GM12878 (cell line): ENCODE data around the gene RASGEF1B. TPM values are rescaled to one million over a fixed set of nuclear protein-coding genes. Genes with fewer than 3 reads are reported as not detected.

Experiments
- ASH2L ChIP-seq: fragments of 300-600, 200-600 bp; sonication (generic); IDR thresholded peaks from 2 replicates; pipeline ENCODE4 v1.6.1; 2017; ENCODE audit warnings: low read depth, mild to moderate bottlenecking, borderline replicate concordance
- CREB1 ChIP-seq: IDR thresholded peaks from 2 replicates; pipeline ENCODE4 v1.6.1; 2012; ENCODE audit warnings: low read depth, mild to moderate bottlenecking, inconsistent platforms
- DPF2 ChIP-seq: fragments of 450-650 bp; IDR thresholded peaks from 2 replicates; pipeline ENCODE4 v1.6.1; 2017; ENCODE audit warnings: mild to moderate bottlenecking
- E2F4 ChIP-seq: IDR thresholded peaks from 2 replicates; pipeline ENCODE4 v1.6.1; 2012; ENCODE audit warnings: low read depth, low read length, improper control_type of control experiment
- EP300 ChIP-seq, 2 experiments: fragments of 150-350 bp in 1 of 2; IDR thresholded peaks; 2 replicates each; pipeline ENCODE4 v1.6.1; 2011 to 2012; ENCODE audit warnings: low read depth in 2 of 2, low read length in 2 of 2, borderline replicate concordance in 1 of 2, improper control_type of control experiment in 1 of 2, inconsistent platforms in 1 of 2; ENCODE audit not compliant: control insufficient read depth in 1 of 2
- FOXK2 ChIP-seq: fragments of 450-650 bp; IDR thresholded peaks from 2 replicates; pipeline ENCODE4 v1.6.1; 2017; ENCODE audit warnings: mild to moderate bottlenecking, moderate library complexity
- IKZF2 ChIP-seq, 2 experiments: fragments of 450-650 bp; IDR thresholded peaks; 2 replicates each; pipeline ENCODE4 v1.6.1; 2017; ENCODE audit warnings: mild to moderate bottlenecking in 2 of 2, moderate library complexity in 2 of 2
- JUND ChIP-seq: IDR thresholded peaks from 2 replicates; pipeline ENCODE4 v1.6.1; 2012; ENCODE audit warnings: low read depth, mild to moderate bottlenecking, low read length, improper control_type of control experiment, moderate library complexity
- LARP7 ChIP-seq: fragments of 450-650 bp; IDR thresholded peaks from 2 replicates; pipeline ENCODE4 v1.6.1; 2017; ENCODE audit warnings: mild to moderate bottlenecking
- MXI1 ChIP-seq: fragments of 150-350 bp; IDR thresholded peaks from 2 replicates; pipeline ENCODE4 v1.6.1; 2011; ENCODE audit warnings: low read depth, mild to moderate bottlenecking, inconsistent platforms, low read length, improper control_type of control experiment
- NFYB ChIP-seq: IDR thresholded peaks from 2 replicates; pipeline ENCODE4 v1.6.1; 2011; ENCODE audit warnings: low read depth, mild to moderate bottlenecking, low read length, improper control_type of control experiment, moderate library complexity; ENCODE audit not compliant: insufficient read depth
- PAX5 ChIP-seq: IDR thresholded peaks from 2 replicates; pipeline ENCODE4 v1.6.1; 2011; ENCODE audit warnings: low read depth, low read length, borderline replicate concordance
- POLR2AphosphoS5 ChIP-seq: IDR thresholded peaks from 2 replicates; pipeline ENCODE4 v1.6.1; 2011; ENCODE audit warnings: mild to moderate bottlenecking, low read length, inconsistent platforms
- RB1 ChIP-seq: fragments of 450-650 bp; formaldehyde crosslinking; IDR thresholded peaks from 2 replicates; pipeline ENCODE4 v1.6.1; 2017; ENCODE audit warnings: mild to moderate bottlenecking, borderline replicate concordance
- SP1 ChIP-seq: IDR thresholded peaks from one replicate; pipeline ENCODE4 v1.6.1; 2011; ENCODE audit warnings: low read depth, low read length
- TAF1 ChIP-seq: IDR thresholded peaks from 2 replicates; pipeline ENCODE4 v1.6.1; 2011; ENCODE audit warnings: mild to moderate bottlenecking, low read depth, low read length, borderline replicate concordance
- polyA plus RNA-seq, 11 experiments: library from polyadenylated mRNA; depleted of rRNA in 4 of 11; unstranded in 6 of 11; stranded (reverse) in 5 of 11; fragments of >200 nt; fragmentation: Nextera tagmentation in 4 of 11; fragmentation: Illumina TruSeq in 1 of 11; extraction: Ambion mirVana in 4 of 11; extraction: Trizol in 1 of 11; gene quantifications; 1 replicate in 1 of 11; 2 replicates in 10 of 11; pipeline versions ENCODE4 v1.2.1 to v1.2.3, GENCODE V29; 2011 to 2016; ENCODE audit warnings: inconsistent platforms in 2 of 11, missing spikeins in 2 of 11, low read depth in 1 of 11
- total RNA-seq, 4 experiments: library from RNA; depleted of rRNA in 3 of 4; stranded (reverse); fragments of >200 nt in 3 of 4; fragmentation: Illumina TruSeq in 1 of 4; extraction: Trizol in 1 of 4; gene quantifications; 2 replicates each; pipeline versions ENCODE4 v1.2.1 to v1.2.3, GENCODE V29; 2013 to 2021

RASGEF1B gene
- total and polyA plus RNA-seq, 10 of the 15 experiments (the other 5 are each of a cell fraction or from before 2014, with no cell fraction given), result 0.03 to 0.24 (median 0.10) TPM; not detected in 2

- TF ChIP-seq E2F4 (peak; percentile 69; the same call in 1 of the 2 replicates), MXI1 (peak; percentile 37; the same call in 1 of the 2 replicates), TAF1 (peak; percentile 15; the same call in 1 of the 2 replicates), SP1 (peak; percentile 9), FOXK2 (0 out of 2 replicates have a peak, but pooled peaks have one; percentile 20), JUND (no peak), ASH2L (0 out of 2 replicates have a peak, but pooled peaks have one; percentile 35), RB1 (peak; percentile 76; the same call in 1 of the 2 replicates), IKZF2 (IDR thresholded peaks at IDR 0.05) (peak in 1 of 2 experiments; percentile 19; a peak in 1 of 4 replicates), POLR2AphosphoS5 (no peak), LARP7 (no peak), DPF2 (peak; percentile 72), EP300 (IDR thresholded peaks at IDR 0.05; ENCODE audit: borderline replicate concordance in 1 of 2, control insufficient read depth in 1 of 2, low read depth in 2 of 2, low read length in 2 of 2) (peak in 1 of 2 experiments; percentile 22; a peak in 1 of 4 replicates), PAX5 (0 out of 2 replicates have a peak, but pooled peaks have one; percentile 16), NFYB (peak; percentile 43; the same call in 1 of the 2 replicates), CREB1 (peak; percentile 53)
These were observed at the start of gene RASGEF1B (continued) for GRCh38 chr4:81471588-81472280.
